ENCODE data around the gene MS4A18.
"Not testable (repeated sequence)": the region's sequence is repeated elsewhere in the genome, so short reads cannot be mapped to it uniquely, and the experiment has no call there.

Gene MS4A18

GRCh38 chr11:60705895-60706294, 18.6 kb upstream of the MS4A18 start:
- DNase-seq (no peak), ATAC-seq (ENCODE audit: insufficient read depth, low read depth) (no peak)
- no peak for TF ChIP-seq CTCF (IDR thresholded peaks at IDR 0.05; ENCODE audit: borderline replicate concordance, extremely low read depth, low read length, poor library complexity, severe bottlenecking)
- no peak for TF ChIP-seq EZH2 (IDR thresholded peaks at IDR 0.05; ENCODE audit: borderline replicate concordance, low read depth, low read length, severe bottlenecking)
- no peak overlapping the region for H3K4me2 ChIP-seq (ENCODE audit: insufficient read depth, low read length)
- H3K9ac ChIP-seq (ENCODE audit: low read depth, low read length), result no peak overlapping the region
- H3K79me2 ChIP-seq (ENCODE audit: insufficient read depth, low read length), result no peaks in the 10 kb centered on the region
- peaks cover 3% of the 10 kb centered on the region for H3K27me3 ChIP-seq (ENCODE audit: insufficient read depth, low read length, poor library complexity)
- no peak overlapping the region for H3K27ac ChIP-seq (ENCODE audit: low read length)
- no peak overlapping the region for H3K4me3 ChIP-seq (ENCODE audit: low read depth in 1 of 2, low read length in 2 of 2)
- H3K36me3 ChIP-seq (ENCODE audit: insufficient read depth, low read length), result no peaks in the 10 kb centered on the region
- H2AFZ ChIP-seq (ENCODE audit: low read depth, low read length), result no peak overlapping the region
- no peaks in the 10 kb centered on the region for H4K20me1 ChIP-seq (ENCODE audit: insufficient read depth, low read length)
- no peaks in the 10 kb centered on the region for H3K4me1 ChIP-seq (ENCODE audit: insufficient read depth, low read length)
- H3K9me3 ChIP-seq (ENCODE audit: insufficient read depth, low read length, severe bottlenecking), result no peaks in the 10 kb centered on the region

- Histone ChIP-seq H3K4me2 (ENCODE audit: insufficient read depth, low read length) (no peak overlapping the region), H3K79me2 (ENCODE audit: insufficient read depth, low read length) (no peaks in the 10 kb centered on the region), H3K9me3 (ENCODE audit: insufficient read depth, low read length, severe bottlenecking) (no peaks in the 10 kb centered on the region), H3K4me1 (ENCODE audit: insufficient read depth, low read length) (no peaks in the 10 kb centered on the region), H3K4me3 (ENCODE audit: low read depth in 1 of 2, low read length in 2 of 2) (no peak overlapping the region), H4K20me1 (ENCODE audit: insufficient read depth, low read length) (no peaks in the 10 kb centered on the region), H3K27me3 (ENCODE audit: insufficient read depth, low read length, poor library complexity) (peaks cover 3% of the 10 kb centered on the region), H3K36me3 (ENCODE audit: insufficient read depth, low read length) (no peaks in the 10 kb centered on the region), H3K27ac (ENCODE audit: low read length) (no peak overlapping the region), H3K9ac (ENCODE audit: low read depth, low read length) (no peak overlapping the region), H2AFZ (ENCODE audit: low read depth, low read length) (no peak overlapping the region)
- DNase-seq (no peak), ATAC-seq (ENCODE audit: insufficient read depth, low read depth) (no peak)
- TF ChIP-seq EZH2 (IDR thresholded peaks at IDR 0.05; ENCODE audit: borderline replicate concordance, low read depth, low read length, severe bottlenecking), result no peak
- TF ChIP-seq CTCF (IDR thresholded peaks at IDR 0.05; ENCODE audit: borderline replicate concordance, extremely low read depth, low read length, poor library complexity, severe bottlenecking), result no peak
Observed at GRCh38 chr11:60706931-60707330, 17.6 kb upstream of the MS4A18 start.

- no peaks in the 10 kb centered on the region for H3K79me2 ChIP-seq (ENCODE audit: insufficient read depth, low read length)
- no peak overlapping the region for H2AFZ ChIP-seq (ENCODE audit: low read depth, low read length)
- no peak overlapping the region for H3K4me2 ChIP-seq (ENCODE audit: insufficient read depth, low read length)
- DNase-seq, result no peak
- no peaks in the 10 kb centered on the region for H3K4me1 ChIP-seq (ENCODE audit: insufficient read depth, low read length)
- TF ChIP-seq EZH2 (IDR thresholded peaks at IDR 0.05; ENCODE audit: borderline replicate concordance, low read depth, low read length, severe bottlenecking) (no peak), CTCF (IDR thresholded peaks at IDR 0.05; ENCODE audit: borderline replicate concordance, extremely low read depth, low read length, poor library complexity, severe bottlenecking) (no peak)
- no peaks in the 10 kb centered on the region for H4K20me1 ChIP-seq (ENCODE audit: insufficient read depth, low read length)
- H3K9ac ChIP-seq (ENCODE audit: low read depth, low read length), result no peak overlapping the region
- H3K9me3 ChIP-seq (ENCODE audit: insufficient read depth, low read length, severe bottlenecking), result no peaks in the 10 kb centered on the region
- H3K36me3 ChIP-seq (ENCODE audit: insufficient read depth, low read length), result no peaks in the 10 kb centered on the region
- H3K27ac ChIP-seq (ENCODE audit: low read length), result no peak overlapping the region
- H3K4me3 ChIP-seq (ENCODE audit: low read depth in 1 of 2, low read length in 2 of 2), result no peak overlapping the region
- no peak for ATAC-seq (ENCODE audit: insufficient read depth, low read depth)
- no peaks in the 10 kb centered on the region for H3K27me3 ChIP-seq (ENCODE audit: insufficient read depth, low read length, poor library complexity)
Observed at GRCh38 chr11:60710482-60710881, 14.0 kb upstream of the MS4A18 start.

GRCh38 chr11:60711276-60711675, 13.2 kb upstream of the MS4A18 start:
- Histone ChIP-seq H3K27me3 (ENCODE audit: insufficient read depth, low read length, poor library complexity) (no peaks in the 10 kb centered on the region), H3K36me3 (ENCODE audit: insufficient read depth, low read length) (no peaks in the 10 kb centered on the region), H3K4me1 (ENCODE audit: insufficient read depth, low read length) (no peaks in the 10 kb centered on the region), H3K27ac (ENCODE audit: low read length) (no peak overlapping the region), H4K20me1 (ENCODE audit: insufficient read depth, low read length) (no peaks in the 10 kb centered on the region), H3K9ac (ENCODE audit: low read depth, low read length) (no peak overlapping the region), H3K9me3 (ENCODE audit: insufficient read depth, low read length, severe bottlenecking) (no peaks in the 10 kb centered on the region), H3K4me3 (ENCODE audit: low read depth in 1 of 2, low read length in 2 of 2) (no peak overlapping the region), H3K79me2 (ENCODE audit: insufficient read depth, low read length) (no peaks in the 10 kb centered on the region), H3K4me2 (ENCODE audit: insufficient read depth, low read length) (no peak overlapping the region), H2AFZ (ENCODE audit: low read depth, low read length) (no peak overlapping the region)
- TF ChIP-seq EZH2 (IDR thresholded peaks at IDR 0.05; ENCODE audit: borderline replicate concordance, low read depth, low read length, severe bottlenecking), result no peak
- no peak for TF ChIP-seq CTCF (IDR thresholded peaks at IDR 0.05; ENCODE audit: borderline replicate concordance, extremely low read depth, low read length, poor library complexity, severe bottlenecking)
- DNase-seq (no peak), ATAC-seq (ENCODE audit: insufficient read depth, low read depth) (no peak)

- not testable (repeated sequence) for H3K9me3 ChIP-seq (ENCODE audit: insufficient read depth, low read length, severe bottlenecking); H3K9ac ChIP-seq (ENCODE audit: low read depth, low read length); H3K4me1 ChIP-seq (ENCODE audit: insufficient read depth, low read length); H3K27me3 ChIP-seq (ENCODE audit: insufficient read depth, low read length, poor library complexity); H3K4me2 ChIP-seq (ENCODE audit: insufficient read depth, low read length); ATAC-seq (ENCODE audit: insufficient read depth, low read depth); H3K4me3 ChIP-seq (ENCODE audit: low read depth in 1 of 2, low read length in 2 of 2); H3K79me2 ChIP-seq (ENCODE audit: insufficient read depth, low read length); DNase-seq; H3K36me3 ChIP-seq (ENCODE audit: insufficient read depth, low read length); H2AFZ ChIP-seq (ENCODE audit: low read depth, low read length); H3K27ac ChIP-seq (ENCODE audit: low read length); H4K20me1 ChIP-seq (ENCODE audit: insufficient read depth, low read length)
Observed at GRCh38 chr11:60713423-60713822, 11.1 kb upstream of the MS4A18 start.
